Progenitor cell of endocrine pancreas (in vitro differentiated cells): ENCODE measurements around the gene DMBT1. TPM values are rescaled to one million over a fixed set of nuclear protein-coding genes. Genes with fewer than 3 reads are reported as not detected.

Source experiments
- DNase-seq: peaks from one replicate; pipeline ENCODE4 v3.0.0; 2021; ENCODE audit warnings: low spot score; ENCODE audit not compliant: unreplicated experiment
- H3K27ac Mint-ChIP-seq: 2 replicates; pipeline ENCODE4 v1.8.0; 2021; ENCODE audit warnings: mild to moderate bottlenecking, moderate library complexity, mixed read lengths
- H3K27me3 Mint-ChIP-seq: 2 replicates; pipeline ENCODE4 v1.8.0; 2021; ENCODE audit warnings: mixed read lengths
- H3K36me3 Mint-ChIP-seq: 2 replicates; pipeline ENCODE4 v1.8.0; 2022; ENCODE audit warnings: mixed read lengths; ENCODE audit not compliant: insufficient read depth
- H3K4me1 Mint-ChIP-seq: 2 replicates; pipeline ENCODE4 v1.8.0; 2021; ENCODE audit warnings: low read depth, mixed read lengths
- H3K4me3 Mint-ChIP-seq: 2 replicates; pipeline ENCODE4 v1.8.0; 2021; ENCODE audit warnings: low read depth, mild to moderate bottlenecking, moderate library complexity, mixed read lengths
- H3K9me3 Mint-ChIP-seq: 2 replicates; pipeline ENCODE4 v1.8.0; 2021; ENCODE audit warnings: low read depth, mixed read lengths
- CTCF ChIP-seq: fragments of 200-600 bp; sonication (generic); IDR thresholded peaks from one replicate; pipeline ENCODE4 v1.5.0; 2021; ENCODE audit warnings: antibody characterized with exemption, mild to moderate bottlenecking; ENCODE audit not compliant: unreplicated experiment
- total RNA-seq: library from RNA; stranded (reverse); gene quantifications from 2 replicates; pipeline ENCODE4 v1.2.1, GENCODE V29; 2021

The DMBT1 gene
- total RNA-seq, 1 donor from 2014 or later, result 1.0 TPM

GRCh38 chr10:122636953-122637352 is 76.4 kb downstream of the DMBT1 start:
- DNase-seq, result no peak
- no peak for TF ChIP-seq CTCF
- Mint-ChIP-seq H3K4me3 (no peak overlapping the region), H3K4me1 (no peaks in the 10 kb centered on the region), H3K27ac (no peak overlapping the region), H3K27me3 (peaks cover 6% of the 10 kb centered on the region), H3K9me3 (no peaks in the 10 kb centered on the region), H3K36me3 (no peaks in the 10 kb centered on the region)

GRCh38 chr10:122637376-122637775 is 76.8 kb downstream of the DMBT1 start:
- no peaks in the 10 kb centered on the region for H3K36me3 Mint-ChIP-seq
- DNase-seq, result no peak
- no peak overlapping the region for H3K4me3 Mint-ChIP-seq
- H3K9me3 Mint-ChIP-seq, result no peaks in the 10 kb centered on the region
- H3K4me1 Mint-ChIP-seq, result no peaks in the 10 kb centered on the region
- peaks cover 6% of the 10 kb centered on the region for H3K27me3 Mint-ChIP-seq
- H3K27ac Mint-ChIP-seq, result no peak overlapping the region
- no peak for TF ChIP-seq CTCF

- no peak overlapping the region for H3K4me3 Mint-ChIP-seq
- TF ChIP-seq CTCF, result no peak
Observed at GRCh38 chr10:122638106-122638505, 77.6 kb downstream of the DMBT1 start.

GRCh38 chr10:122639801-122640200 is 79.2 kb downstream of the DMBT1 start:
- Mint-ChIP-seq H3K4me3 (no peak overlapping the region), H3K27me3 (peaks cover 14% of the 10 kb centered on the region), H3K36me3 (no peaks in the 10 kb centered on the region), H3K4me1 (no peaks in the 10 kb centered on the region), H3K9me3 (no peaks in the 10 kb centered on the region), H3K27ac (no peak overlapping the region)
- no peak for DNase-seq
- TF ChIP-seq CTCF, result no peak

More at GRCh38 chr10:122638106-122638505, 77.6 kb downstream of the DMBT1 start:
- Mint-ChIP-seq H3K4me1 (no peaks in the 10 kb centered on the region), H3K27me3 (peaks cover 6% of the 10 kb centered on the region), H3K36me3 (no peaks in the 10 kb centered on the region), H3K27ac (no peak overlapping the region), H3K9me3 (no peaks in the 10 kb centered on the region)
- no peak for DNase-seq

- Mint-ChIP-seq H3K27me3 (peaks cover 19% of the 10 kb centered on the region), H3K27ac (no peak overlapping the region), H3K9me3 (no peaks in the 10 kb centered on the region), H3K4me1 (no peaks in the 10 kb centered on the region), H3K36me3 (no peaks in the 10 kb centered on the region), H3K4me3 (no peak overlapping the region)
- no peak for DNase-seq
- TF ChIP-seq CTCF, result no peak
Observed at GRCh38 chr10:122640921-122641320, 80.4 kb downstream of the DMBT1 start.
